GM12892 (cell line): ENCODE data around the gene RNASE9.
"Not testable (repeated sequence)": the region's sequence is repeated elsewhere in the genome, so short reads cannot be mapped to it uniquely, and the experiment has no call there.

Experiments
- POLR2A ChIP-seq: IDR thresholded peaks from 2 replicates; pipeline ENCODE4 v1.6.1; 2011; ENCODE audit warnings: low read depth, low read length, control low read depth
- POLR2AphosphoS5 ChIP-seq: IDR thresholded peaks from 2 replicates; pipeline ENCODE4 v1.6.1; 2011; ENCODE audit warnings: low read depth, low read length, control low read depth

DNA sequence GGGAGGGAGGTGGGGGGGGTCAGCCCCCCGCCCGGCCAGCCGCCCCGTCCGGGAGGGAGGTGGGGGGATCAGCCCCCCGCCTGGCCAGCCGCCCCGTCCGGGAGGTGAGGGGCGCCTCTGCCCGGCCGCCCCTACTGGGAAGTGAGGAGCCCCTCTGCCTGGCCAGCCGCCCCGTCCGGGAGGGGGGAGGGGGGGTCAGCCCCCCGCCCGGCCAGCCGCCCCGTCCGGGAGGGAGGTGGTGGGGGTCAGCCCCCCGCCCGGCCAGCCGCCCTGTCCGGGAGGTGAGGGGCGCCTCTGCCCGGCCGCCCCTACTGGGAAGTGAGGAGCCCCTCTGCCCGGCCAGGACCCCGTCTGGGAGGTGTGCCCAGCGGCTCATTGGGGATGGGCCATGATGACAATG lies 54.1 kb downstream of the RNASE9 start:
- TF ChIP-seq POLR2A, POLR2AphosphoS5: not testable (repeated sequence)
